ENCODE results near the gene LARGE1. TPM values are rescaled to one million over a fixed set of nuclear protein-coding genes. Genes with fewer than 3 reads are reported as not detected.

LARGE1 gene
- total RNA-seq, 1 experiment from 2014 or later, result 1.5 TPM

DNA sequence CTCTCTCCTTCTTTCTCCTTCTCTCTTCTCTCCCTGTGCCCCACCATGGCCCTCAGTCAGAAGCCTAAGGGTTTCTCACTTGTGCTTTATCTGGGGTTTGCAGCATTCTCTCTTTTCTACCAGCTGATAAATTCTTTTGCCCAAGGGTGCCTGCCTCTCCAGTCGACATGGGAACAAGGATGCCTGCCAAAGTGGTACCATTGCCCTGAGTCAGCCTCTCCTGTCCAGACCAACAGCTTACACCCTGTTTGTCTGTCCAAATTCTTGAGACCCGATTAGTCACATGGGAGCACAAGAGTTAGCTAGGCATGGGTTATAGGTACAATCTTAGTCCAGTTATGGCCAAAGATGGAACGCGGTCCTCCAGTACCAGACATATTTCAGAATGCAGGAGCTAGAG lies 242.7 kb downstream of the LARGE1 start:
- H3K4me1 ChIP-seq (ENCODE audit: control insufficient read depth in 1 of 2, insufficient read depth in 2 of 2, low read length in 2 of 2), result no peaks in the 10 kb centered on the region
- no peak overlapping the region for H3K27ac ChIP-seq (ENCODE audit: low read depth, low read length)
- H4K20me1 ChIP-seq (ENCODE audit: insufficient read depth), result no peaks in the 10 kb centered on the region
- ChIA-PET RAD21 (ENCODE audit: low non-redundant PET in 1 of 2, low total read pairs in 2 of 2, uncharacterized antibody in 2 of 2, unreplicated experiment in 2 of 2) (no interaction called here), POLR2A (no interaction called here), CTCF (no interaction called here)
- no peak overlapping the region for H3K4me2 ChIP-seq (ENCODE audit: low read length)
- H3K9me2 ChIP-seq (ENCODE audit: insufficient read depth), result no peaks in the 10 kb centered on the region
- BruUV-seq (replicated peaks), result no TSS peak
- H3K36me3 ChIP-seq (ENCODE audit: control insufficient read depth in 1 of 2, insufficient read depth in 2 of 2, low read length in 2 of 2), result no peaks in the 10 kb centered on the region
- no peaks in the 10 kb centered on the region for H3K79me2 ChIP-seq (ENCODE audit: insufficient read depth, low read length)
- intact Hi-C loops (cut with micrococcal nuclease), result loop anchor here (5.0 kb wide), 1 partner anchor 50 kb away; no protein-coding TSS in a partner anchor
- H3K9me3 ChIP-seq (ENCODE audit: control insufficient read depth in 1 of 2, insufficient read depth in 1 of 2, low read depth in 1 of 2, low read length in 2 of 2), result peaks cover 3 to 27% of the 10 kb centered on the region in 2 experiments; a peak in 2 of 4 replicates
- no peak overlapping the region for H3K4me3 ChIP-seq (replicated peaks in 1 of 2; ENCODE audit: low read depth in 1 of 2, low read length in 2 of 2)
- DNase-seq (ENCODE audit: low read depth, low spot score) (no peak), ATAC-seq (no peak)
- H3K9ac ChIP-seq (ENCODE audit: low read length), result no peak overlapping the region
- H3K27me3 ChIP-seq (ENCODE audit: insufficient read depth, low read length), result no peaks in the 10 kb centered on the region
- no peak overlapping the region for H2AFZ ChIP-seq (ENCODE audit: low read depth, low read length, poor library complexity, severe bottlenecking)
- TF ChIP-seq EZH2phosphoT487 (IDR thresholded peaks at IDR 0.05; ENCODE audit: borderline replicate concordance), result no peak
- TF ChIP-seq YY1 (IDR thresholded peaks at IDR 0.05; ENCODE audit: extremely low read depth, insufficient replicate concordance, low read depth, low read length), result no peak
- TF ChIP-seq ZNF274 (IDR thresholded peaks at IDR 0.05; ENCODE audit: low read depth, low read length), result no peak
- TF ChIP-seq TCF7L2 (IDR thresholded peaks at IDR 0.05; ENCODE audit: borderline replicate concordance, extremely low read depth, insufficient read depth, insufficient read length), result no peak
- TF ChIP-seq RAD21 (IDR thresholded peaks at IDR 0.05; ENCODE audit: low read depth), result no peak
- TF ChIP-seq, protein P1, sequence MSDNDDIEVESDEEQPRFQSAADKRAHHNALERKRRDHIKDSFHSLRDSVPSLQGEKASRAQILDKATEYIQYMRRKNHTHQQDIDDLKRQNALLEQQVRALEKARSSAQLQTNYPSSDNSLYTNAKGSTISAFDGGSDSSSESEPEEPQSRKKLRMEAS (IDR thresholded peaks at IDR 0.05), result no peak
- no peak for TF ChIP-seq ELF1 (IDR thresholded peaks at IDR 0.05; ENCODE audit: borderline replicate concordance, low read depth)
- TF ChIP-seq EZH2 (IDR thresholded peaks at IDR 0.05), result no peak
- TF ChIP-seq EGR1 (IDR thresholded peaks at IDR 0.05; ENCODE audit: low read depth), result no peak
- TF ChIP-seq SIN3A (IDR thresholded peaks at IDR 0.05; ENCODE audit: low read depth), result no peak
- TF ChIP-seq CEBPB (IDR thresholded peaks at IDR 0.05; ENCODE audit: low read depth), result no peak
- TF ChIP-seq ZFX (IDR thresholded peaks at IDR 0.05), result no peak
- TF ChIP-seq, protein P2, sequence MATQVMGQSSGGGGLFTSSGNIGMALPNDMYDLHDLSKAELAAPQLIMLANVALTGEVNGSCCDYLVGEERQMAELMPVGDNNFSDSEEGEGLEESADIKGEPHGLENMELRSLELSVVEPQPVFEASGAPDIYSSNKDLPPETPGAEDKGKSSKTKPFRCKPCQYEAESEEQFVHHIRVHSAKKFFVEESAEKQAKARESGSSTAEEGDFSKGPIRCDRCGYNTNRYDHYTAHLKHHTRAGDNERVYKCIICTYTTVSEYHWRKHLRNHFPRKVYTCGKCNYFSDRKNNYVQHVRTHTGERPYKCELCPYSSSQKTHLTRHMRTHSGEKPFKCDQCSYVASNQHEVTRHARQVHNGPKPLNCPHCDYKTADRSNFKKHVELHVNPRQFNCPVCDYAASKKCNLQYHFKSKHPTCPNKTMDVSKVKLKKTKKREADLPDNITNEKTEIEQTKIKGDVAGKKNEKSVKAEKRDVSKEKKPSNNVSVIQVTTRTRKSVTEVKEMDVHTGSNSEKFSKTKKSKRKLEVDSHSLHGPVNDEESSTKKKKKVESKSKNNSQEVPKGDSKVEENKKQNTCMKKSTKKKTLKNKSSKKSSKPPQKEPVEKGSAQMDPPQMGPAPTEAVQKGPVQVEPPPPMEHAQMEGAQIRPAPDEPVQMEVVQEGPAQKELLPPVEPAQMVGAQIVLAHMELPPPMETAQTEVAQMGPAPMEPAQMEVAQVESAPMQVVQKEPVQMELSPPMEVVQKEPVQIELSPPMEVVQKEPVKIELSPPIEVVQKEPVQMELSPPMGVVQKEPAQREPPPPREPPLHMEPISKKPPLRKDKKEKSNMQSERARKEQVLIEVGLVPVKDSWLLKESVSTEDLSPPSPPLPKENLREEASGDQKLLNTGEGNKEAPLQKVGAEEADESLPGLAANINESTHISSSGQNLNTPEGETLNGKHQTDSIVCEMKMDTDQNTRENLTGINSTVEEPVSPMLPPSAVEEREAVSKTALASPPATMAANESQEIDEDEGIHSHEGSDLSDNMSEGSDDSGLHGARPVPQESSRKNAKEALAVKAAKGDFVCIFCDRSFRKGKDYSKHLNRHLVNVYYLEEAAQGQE (IDR thresholded peaks at IDR 0.05; ENCODE audit: low read depth), result no peak
- TF ChIP-seq CBX3 (IDR thresholded peaks at IDR 0.05; ENCODE audit: low read depth), result no peak
